NCI-H69 (cell line): ENCODE data around the gene CACNA1C.

Experiments used
- DNase-seq: peaks from one replicate; lab custom pipeline; 2025; lab: John Stamatoyannopoulos, UW

Gene CACNA1C

GRCh38 chr12:2553388-2554126, 500.8 kb downstream of the CACNA1C start:
- peak; percentile 83 for DNase-seq

DNA sequence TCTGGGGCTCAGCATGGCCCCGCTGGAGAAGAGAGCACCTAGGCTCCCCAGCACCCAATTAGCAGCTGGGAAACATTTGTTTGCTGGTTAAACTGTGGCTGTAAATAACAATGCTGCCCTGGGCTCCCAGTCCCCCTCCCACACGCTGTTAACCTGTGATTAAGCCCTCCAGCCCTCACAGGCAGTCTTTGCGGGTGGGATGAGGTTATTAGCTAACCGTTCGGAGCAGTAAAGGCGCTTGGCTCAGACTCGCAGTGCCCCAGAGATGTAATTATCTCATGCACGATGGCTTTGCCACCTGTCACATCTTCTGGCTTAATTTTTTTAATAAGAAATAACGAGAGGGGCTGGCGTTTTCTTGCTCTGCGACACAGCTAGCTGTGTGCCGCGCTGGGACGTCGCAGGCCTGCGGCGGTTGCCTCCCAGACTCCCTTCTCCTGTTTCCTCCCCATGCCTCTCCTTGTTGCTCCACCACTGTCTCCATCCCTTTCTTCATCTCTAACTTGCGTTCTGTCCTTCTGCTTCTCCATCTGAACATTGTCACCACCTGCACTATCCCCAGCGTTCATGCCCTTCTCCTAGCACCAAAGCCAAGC, 502.8 kb downstream of the CACNA1C start:
- peak; percentile 98 for DNase-seq

DNA sequence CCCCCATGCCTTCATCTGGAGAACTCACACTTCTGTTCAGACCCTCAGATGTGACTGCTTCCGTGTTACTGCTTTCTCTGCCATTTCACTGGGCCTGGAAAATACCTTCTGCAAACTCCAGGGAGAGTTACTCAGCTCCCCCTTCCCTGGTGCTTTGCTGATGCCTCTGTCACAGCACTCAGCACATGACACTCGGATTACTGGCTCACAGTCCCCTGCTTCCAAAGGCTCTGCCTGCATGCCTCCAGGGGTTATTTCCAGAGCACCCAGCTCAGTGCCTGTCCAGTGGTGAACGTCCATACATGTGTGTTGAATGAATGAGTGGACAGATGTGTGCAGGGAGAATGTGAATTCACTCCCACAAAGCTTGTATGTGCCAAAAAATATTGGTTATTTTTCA, 504.8 kb downstream of the CACNA1C start:
- DNase-seq, result no peak

DNA sequence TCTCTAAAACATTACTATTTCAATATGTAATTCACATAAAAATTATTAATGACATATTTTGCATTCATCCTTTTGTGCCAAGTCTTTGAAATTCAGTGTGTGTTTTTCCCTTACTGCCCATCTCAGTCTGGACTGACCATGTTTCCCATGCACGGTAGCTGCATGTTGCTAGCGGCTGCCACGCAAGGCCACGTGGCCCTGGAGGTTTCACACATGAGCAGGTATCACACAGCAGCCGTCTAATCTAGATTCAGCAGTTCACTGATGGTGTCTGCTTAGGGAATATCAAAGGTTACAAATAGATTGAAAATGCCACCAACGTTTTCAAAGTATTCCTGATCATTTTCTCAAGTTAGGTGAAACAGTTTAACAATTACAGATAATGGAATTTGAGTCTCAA, 507.1 kb downstream of the CACNA1C start:
- DNase-seq, result no peak

DNA sequence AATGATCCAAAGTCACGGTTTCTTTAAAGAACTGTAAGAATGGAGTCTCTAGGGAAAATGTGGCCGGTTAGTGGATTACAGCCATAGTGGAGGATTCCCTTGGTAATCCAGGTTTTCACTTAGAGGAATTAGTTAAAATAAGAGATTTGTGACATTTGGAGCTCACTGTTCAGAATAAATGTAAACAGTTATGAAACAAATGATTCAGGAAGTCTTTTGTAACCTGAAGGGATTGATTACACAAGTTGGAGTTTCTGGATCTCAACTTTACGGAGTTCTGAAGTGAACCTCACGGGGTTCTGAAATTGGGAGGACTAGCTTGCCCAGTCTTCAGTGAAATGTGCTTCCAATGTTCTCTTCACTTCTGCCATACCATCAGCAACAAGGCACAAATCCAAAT, 507.6 kb downstream of the CACNA1C start:
- DNase-seq, result no peak

- DNase-seq, result no peak
Measured at GRCh38 chr12:2561367-2561766, 508.6 kb downstream of the CACNA1C start.

GRCh38 chr12:2562400-2562799, 509.6 kb downstream of the CACNA1C start:
- no peak for DNase-seq

DNA sequence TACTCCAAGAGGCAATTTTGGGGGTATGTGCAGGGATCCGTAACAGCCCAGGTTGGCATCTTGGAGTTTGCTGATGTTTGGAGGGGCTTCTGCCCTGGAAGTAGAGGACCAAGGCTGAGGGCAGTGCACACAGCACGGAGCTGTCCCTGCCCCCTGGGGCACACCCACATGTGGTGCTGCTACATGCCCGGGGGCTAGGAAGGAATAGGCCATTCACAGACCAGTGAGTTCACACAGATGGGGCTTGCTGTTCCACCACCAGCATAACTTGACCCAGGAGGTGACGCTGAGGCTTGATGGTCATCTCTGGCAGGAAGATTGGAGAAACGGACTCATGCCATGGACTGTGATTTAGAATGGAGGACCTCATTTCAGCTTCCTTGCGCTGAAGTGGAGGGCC, 510.9 kb downstream of the CACNA1C start:
- no peak for DNase-seq

DNA sequence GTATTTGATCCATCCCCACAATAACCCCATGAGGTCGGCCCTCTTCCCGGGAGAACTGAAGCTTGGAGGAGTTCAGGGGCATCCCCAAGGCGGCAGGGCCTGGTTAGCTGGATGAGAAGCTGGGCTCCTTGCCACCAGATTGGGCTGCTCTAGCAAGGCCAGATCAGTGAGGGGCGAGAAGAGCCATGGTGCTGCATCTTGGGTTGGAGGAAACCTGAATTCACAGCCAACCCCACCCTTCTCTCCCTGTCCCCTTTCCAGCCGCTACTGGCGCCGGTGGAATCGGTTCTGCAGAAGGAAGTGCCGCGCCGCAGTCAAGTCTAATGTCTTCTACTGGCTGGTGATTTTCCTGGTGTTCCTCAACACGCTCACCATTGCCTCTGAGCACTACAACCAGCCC, 513.4 kb downstream of the CACNA1C start:
- DNase-seq, result no peak

DNA sequence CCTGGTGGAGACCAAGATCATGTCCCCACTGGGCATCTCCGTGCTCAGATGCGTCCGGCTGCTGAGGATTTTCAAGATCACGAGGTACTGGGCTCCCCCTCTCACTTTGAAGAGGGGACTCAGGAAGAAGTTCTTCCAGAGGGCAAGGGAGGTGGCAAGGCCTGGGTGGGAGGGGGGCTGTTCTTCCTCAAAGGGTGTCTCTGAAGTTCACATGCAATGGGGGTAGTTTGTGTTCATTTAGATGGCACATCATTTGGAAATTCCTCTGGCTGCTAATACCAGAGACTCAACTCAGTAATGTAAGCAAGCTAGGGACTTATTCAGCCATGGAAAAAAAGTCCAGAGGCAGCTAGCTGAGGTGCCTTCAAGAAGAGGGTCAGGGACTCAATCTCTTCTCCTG, 514.9 kb downstream of the CACNA1C start:
- DNase-seq, result no peak

GRCh38 chr12:2570562-2570961, 517.8 kb downstream of the CACNA1C start:
- DNase-seq, result no peak

- peak; percentile 98 for DNase-seq
Measured at GRCh38 chr12:2574355-2574935, 521.7 kb downstream of the CACNA1C start.

DNA sequence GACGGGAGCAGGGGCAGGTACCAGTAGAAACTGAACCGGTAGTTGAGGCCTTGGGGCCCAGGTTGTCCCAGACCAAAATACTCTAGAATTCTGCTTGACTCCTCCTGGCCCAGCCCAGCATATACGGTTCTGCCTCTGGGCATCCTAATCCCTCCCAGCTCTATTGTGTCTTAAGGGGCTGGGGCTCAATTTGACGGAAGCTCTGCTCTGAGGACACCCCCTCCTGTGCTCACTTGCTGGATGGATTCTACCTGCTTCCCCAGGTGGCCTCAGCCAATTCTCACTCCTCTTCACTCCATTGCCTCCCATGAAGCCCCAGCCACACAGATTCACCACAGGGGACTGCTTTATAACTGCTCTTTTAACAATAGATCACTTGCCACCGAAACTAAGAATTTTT, 522.5 kb downstream of the CACNA1C start:
- DNase-seq, result peak; percentile 64

- DNase-seq, result no peak
Measured at GRCh38 chr12:2578211-2578610, 525.4 kb downstream of the CACNA1C start.

DNA sequence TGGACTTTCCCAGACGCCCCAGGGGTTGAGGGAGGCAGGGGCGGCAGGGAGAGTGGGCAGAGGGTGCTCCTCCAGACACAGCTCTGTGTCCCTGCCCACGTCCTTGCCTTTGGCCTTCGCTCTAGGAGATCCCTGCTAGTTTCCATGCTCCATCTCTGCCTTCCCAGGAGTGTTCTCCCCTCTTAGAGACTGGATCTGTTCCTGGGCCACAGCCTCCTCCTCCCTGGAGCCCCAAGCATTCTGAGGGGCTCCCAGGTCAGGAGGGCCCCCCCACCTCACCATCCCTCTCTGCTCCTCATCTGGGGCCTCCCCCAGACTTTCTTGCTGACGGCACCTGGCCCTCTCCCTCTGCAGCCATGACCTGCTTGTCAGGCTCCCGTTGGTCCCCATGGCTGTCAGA, 526.0 kb downstream of the CACNA1C start:
- DNase-seq, result no peak

DNA sequence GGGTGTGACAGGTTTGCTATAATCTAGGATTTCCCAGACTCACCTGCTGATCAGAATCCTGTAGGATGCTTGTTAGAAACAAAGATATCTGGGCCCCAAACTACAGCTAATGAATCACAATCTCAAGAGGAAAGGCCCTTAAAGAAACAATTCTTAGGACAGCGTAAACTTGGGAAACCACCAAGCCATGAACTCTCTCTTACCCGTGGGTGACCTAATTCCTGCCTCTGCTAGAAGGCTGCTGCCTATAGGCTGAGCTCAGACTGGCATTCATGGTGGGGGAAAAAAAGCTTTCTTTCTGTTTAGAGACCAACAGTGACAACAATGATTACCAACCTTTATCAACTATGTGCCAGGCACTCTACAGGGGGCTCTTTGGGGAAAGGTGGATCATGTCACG, 528.0 kb downstream of the CACNA1C start:
- DNase-seq, result no peak

DNA sequence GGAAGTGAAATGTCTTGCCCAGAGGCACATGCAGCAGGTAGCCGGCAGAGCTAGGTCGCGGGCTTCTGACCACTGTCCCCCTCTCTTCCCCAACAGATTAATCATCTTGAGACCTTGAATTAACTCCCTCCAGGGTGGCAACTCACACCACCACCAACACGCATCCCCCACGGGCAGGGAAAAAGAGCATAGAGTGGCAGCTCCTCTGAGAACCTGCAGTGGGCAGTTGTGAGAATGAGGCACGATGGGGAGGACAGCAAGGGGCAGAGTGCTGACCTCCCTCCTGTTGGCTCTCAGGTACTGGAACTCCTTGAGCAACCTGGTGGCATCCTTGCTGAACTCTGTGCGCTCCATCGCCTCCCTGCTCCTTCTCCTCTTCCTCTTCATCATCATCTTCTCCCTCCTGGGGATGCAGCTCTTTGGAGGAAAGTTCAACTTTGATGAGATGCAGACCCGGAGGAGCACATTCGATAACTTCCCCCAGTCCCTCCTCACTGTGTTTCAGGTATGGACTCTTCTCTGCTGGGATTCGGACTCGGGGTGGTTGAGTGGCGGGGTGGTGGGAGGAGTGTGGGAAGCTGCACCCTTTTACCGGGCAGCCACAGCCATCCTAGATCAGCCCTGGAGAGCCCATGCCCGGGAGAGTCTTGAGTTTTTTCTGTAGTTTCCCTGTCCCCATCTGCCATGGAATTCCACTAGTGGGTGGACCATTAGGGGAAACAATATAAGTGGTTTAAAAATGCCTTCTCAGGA, 528.7 kb downstream of the CACNA1C start:
- no peak for DNase-seq

DNA sequence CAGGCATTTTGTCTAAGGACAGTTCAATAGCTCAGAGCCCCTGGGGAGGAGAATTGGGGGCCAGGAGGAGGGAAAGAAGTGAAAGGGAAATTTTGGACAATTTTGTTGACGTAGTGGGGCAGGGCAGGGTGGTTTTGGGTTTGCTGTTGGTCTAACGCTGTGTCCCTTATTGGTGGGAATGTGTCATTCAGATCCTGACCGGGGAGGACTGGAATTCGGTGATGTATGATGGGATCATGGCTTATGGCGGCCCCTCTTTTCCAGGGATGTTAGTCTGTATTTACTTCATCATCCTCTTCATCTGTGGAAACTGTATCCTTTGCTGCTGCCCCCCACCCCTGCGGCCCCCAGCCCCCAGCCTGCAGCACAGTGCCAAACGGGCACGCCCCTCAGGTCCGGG, 529.8 kb downstream of the CACNA1C start:
- DNase-seq, result no peak

DNA sequence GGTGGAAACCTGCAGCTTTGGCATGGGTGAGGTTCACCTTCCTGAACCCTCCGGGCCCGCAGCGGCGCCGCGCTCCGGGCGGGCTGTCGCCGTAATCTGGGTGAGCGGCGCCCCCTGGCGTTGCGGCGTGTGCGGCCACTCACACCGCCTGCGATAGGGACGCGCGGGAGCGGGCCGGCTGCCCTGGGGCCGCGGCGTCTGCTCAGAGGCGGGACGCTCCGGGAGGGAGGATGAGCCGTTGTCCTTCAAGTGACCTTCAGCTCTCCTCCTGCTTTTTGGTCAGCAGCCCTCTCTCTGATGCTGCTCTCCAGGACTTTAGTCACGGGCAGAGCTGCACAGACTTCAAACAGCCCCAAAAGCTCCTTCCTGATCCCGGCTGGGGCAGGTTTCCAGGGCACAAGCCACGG, 530.3 kb downstream of the CACNA1C start:
- DNase-seq, result peak; percentile 89

DNA sequence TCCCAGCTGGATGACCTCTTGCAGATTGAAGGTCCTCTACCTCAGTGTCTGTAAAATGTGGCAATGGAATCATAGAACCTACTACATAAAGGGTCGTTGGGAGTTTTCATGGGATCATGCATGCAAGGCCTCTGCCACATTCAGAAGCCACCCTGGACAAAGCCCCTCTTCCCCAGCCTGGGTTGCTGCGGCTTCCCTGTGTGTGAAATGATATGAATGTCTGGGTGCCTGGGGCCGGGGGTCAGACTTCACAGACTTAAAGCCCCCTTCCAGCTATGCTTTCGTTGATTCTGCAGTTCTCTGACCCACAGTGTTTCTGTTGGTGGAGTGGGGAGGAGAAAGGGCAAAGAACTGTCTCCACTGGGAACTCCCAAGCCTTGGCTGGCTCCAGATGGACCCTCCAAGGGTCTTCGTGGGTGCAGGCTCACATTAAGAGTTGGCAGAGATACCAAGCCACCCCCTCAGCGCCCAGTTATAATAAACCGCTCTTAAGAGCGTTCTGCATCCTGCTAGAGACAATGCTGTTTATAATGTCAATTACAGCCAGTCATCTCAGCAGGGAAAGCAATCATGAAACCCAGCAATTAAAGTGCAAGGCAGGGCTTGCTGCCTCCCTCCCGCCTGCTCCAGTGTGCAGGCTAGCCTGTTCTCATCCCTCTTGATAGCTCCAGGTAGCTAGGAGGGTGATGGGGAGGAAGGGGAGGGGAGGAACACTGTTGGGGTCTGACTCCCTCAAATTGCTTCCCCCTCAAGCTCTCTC, 531.0 kb downstream of the CACNA1C start:
- DNase-seq, result peak; percentile 98

DNA sequence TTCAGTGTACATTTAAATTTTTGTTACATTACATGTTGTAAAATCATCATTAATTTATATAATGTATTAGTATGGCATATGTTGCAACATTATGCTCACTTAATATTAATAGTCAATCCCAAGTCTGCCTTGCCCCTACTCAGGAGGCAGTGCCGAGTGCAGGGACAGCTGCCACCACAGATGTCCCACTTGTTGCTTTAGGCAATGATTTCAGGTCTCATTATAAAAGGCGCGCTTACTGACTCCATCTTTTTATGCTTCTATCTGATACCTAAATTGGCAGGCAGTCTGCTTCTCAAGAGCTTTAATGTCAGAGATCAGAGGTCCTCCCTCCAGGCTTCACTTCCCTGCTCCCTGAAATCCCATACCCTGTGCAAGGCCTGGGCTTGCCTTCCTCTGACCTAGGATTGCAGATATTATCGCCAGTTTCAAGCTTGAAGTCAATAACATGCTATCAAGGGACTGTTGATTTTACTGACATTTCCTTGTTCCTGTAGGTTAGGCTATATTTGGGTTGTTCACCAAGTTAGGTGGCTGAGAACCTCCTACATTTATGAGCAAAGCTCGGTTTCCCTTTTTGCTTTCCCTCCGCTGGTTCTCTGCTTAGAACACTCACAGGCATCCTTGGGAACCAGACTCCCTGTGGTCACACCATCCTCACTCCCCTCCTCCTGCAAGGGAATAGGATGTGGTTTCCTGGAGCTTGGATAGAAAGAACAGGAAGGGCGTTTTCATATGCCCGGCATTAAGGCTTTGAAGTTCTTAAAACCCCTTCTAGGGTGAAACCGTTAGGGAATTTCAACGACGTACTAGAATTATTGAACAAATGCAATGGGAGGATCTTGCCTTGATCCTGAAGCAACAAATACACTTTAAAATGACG, 533.6 kb downstream of the CACNA1C start:
- DNase-seq, result peak; percentile 75
